ENCODE data around the gene NPFF.
"Not testable (repeated sequence)": the region's sequence is repeated elsewhere in the genome, so short reads cannot be mapped to it uniquely, and the experiment has no call there.

DNA sequence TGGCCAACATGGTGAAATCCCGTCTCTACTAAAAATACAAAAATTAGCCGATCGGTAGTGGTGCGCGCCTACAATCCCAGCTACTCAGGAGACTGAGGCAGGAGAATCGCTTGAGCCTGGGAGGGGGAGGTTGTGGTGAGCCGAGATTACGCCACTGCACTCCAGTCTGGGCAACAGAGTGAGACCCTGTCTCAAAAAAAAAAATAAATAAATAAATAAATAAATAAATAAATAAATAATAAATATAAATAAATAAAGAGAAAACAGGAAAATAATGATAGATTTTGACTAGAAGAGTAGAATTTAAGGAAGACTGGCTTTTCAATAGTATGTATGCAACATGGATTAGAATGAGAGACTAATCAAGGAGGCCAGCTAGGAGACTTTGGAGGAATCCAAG is 42.8 kb upstream of the NPFF start:
- TF ChIP-seq, protein P1, sequence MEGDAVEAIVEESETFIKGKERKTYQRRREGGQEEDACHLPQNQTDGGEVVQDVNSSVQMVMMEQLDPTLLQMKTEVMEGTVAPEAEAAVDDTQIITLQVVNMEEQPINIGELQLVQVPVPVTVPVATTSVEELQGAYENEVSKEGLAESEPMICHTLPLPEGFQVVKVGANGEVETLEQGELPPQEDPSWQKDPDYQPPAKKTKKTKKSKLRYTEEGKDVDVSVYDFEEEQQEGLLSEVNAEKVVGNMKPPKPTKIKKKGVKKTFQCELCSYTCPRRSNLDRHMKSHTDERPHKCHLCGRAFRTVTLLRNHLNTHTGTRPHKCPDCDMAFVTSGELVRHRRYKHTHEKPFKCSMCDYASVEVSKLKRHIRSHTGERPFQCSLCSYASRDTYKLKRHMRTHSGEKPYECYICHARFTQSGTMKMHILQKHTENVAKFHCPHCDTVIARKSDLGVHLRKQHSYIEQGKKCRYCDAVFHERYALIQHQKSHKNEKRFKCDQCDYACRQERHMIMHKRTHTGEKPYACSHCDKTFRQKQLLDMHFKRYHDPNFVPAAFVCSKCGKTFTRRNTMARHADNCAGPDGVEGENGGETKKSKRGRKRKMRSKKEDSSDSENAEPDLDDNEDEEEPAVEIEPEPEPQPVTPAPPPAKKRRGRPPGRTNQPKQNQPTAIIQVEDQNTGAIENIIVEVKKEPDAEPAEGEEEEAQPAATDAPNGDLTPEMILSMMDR (IDR thresholded peaks at IDR 0.05) = not testable (repeated sequence)
- not testable (repeated sequence) for TF ChIP-seq EP300, POLR2A (IDR thresholded peaks at IDR 0.05)
